Natural killer cell (primary cell): Measurements from ENCODE around the gene SNAPC1. TPM values are rescaled to one million over a fixed set of nuclear protein-coding genes. Genes with fewer than 3 reads are reported as not detected.

Experiments used
- ATAC-seq, 3 donors: fragments of 150-1000 bp in 2 of 3; fragments of 200-7000 bp in 1 of 3; cut with Tn5 transposase; 1 replicate in 1 of 3; 2 replicates in 2 of 3; pipeline ENCODE4 v1.10.0; 2021; ENCODE audit warnings: mild to moderate bottlenecking in 2 of 3, moderate library complexity in 2 of 3
- DNase-seq, 2 donors: peaks; one replicate each; pipeline versions ENCODE4 v3.0.0 to v3.0.0-alpha.2; 2013 to 2021; ENCODE audit warnings: mixed read lengths in 1 of 2
- H3K27ac ChIP-seq: one replicate; pipeline ENCODE4 v1.5.1; 2013; ENCODE audit warnings: mild to moderate bottlenecking, low read length
- H3K27me3 ChIP-seq: one replicate; pipeline ENCODE4 v1.6.1; 2013; ENCODE audit warnings: low read length; ENCODE audit not compliant: control insufficient read depth, insufficient read depth
- H3K36me3 ChIP-seq: one replicate; pipeline ENCODE4 v1.6.1; 2013; ENCODE audit warnings: low read length; ENCODE audit not compliant: control insufficient read depth, insufficient read depth
- H3K4me1 ChIP-seq: one replicate; pipeline ENCODE4 v1.6.1; 2013; ENCODE audit warnings: low read length; ENCODE audit not compliant: control insufficient read depth, insufficient read depth
- H3K4me3 ChIP-seq: one replicate; pipeline ENCODE4 v1.5.1; 2013; ENCODE audit warnings: low read length
- H3K9me3 ChIP-seq: one replicate; pipeline ENCODE4 v1.6.1; 2013; ENCODE audit warnings: low read length; ENCODE audit not compliant: control insufficient read depth, insufficient read depth
- H3K27ac Mint-ChIP-seq, 2 donors: one replicate each; pipeline ENCODE4 v1.8.0; 2022; ENCODE audit warnings: mild to moderate bottlenecking in 2 of 2, mixed read lengths in 2 of 2, moderate library complexity in 1 of 2
- H3K27me3 Mint-ChIP-seq, 2 donors: one replicate each; pipeline ENCODE4 v1.8.0; 2022; ENCODE audit warnings: low read depth in 2 of 2, mixed read lengths in 2 of 2
- H3K36me3 Mint-ChIP-seq: one replicate; pipeline ENCODE4 v1.8.0; 2022; ENCODE audit warnings: mixed read lengths
- H3K4me1 Mint-ChIP-seq, 2 donors: one replicate each; pipeline ENCODE4 v1.8.0; 2022; ENCODE audit warnings: mixed read lengths in 2 of 2
- H3K4me3 Mint-ChIP-seq: one replicate; pipeline ENCODE4 v1.8.0; 2022; ENCODE audit warnings: mild to moderate bottlenecking, moderate library complexity, mixed read lengths
- H3K9me3 Mint-ChIP-seq, 2 donors: one replicate each; pipeline ENCODE4 v1.8.0; 2022; ENCODE audit warnings: mixed read lengths in 2 of 2
- CTCF ChIP-seq: fragments of 200-600 bp; IDR thresholded peaks from one replicate; pipeline ENCODE4 v1.8.0; 2022; ENCODE audit warnings: antibody characterized with exemption
- WGBS: methylation state at CpG from one replicate; pipeline ENCODE4 v1.1.7; 2013; ENCODE audit warnings: missing lambda C conversion rate; ENCODE audit not compliant: insufficient coverage; 5-methylcytosine and 5-hydroxymethylcytosine counted together
- intact Hi-C: fragments of 100-400 bp; cut with micrococcal nuclease; formaldehyde crosslinking; loops from one replicate; pipeline ENCODE4 v1.14.2; 2022
- total RNA-seq, 4 donors: library from RNA; stranded (reverse); fragments of 120-200 nt in 1 of 4; gene quantifications; one replicate each; pipeline versions ENCODE4 v1.2.3 to v1.2.4, GENCODE V29; 2013 to 2022

SNAPC1 gene
- total RNA-seq, 3 donors from 2014 or later (not counting 1 experiment from before 2014, with no cell fraction given): 2.2 to 2.4 (median 2.2) TPM

GRCh38 chr14:61803755-61804154, 41.5 kb downstream of the SNAPC1 start:
- Histone ChIP-seq H3K4me1 (no peaks in the 10 kb centered on the region), H3K27ac (no peak overlapping the region), H3K27me3 (no peaks in the 10 kb centered on the region), H3K9me3 (no peaks in the 10 kb centered on the region), H3K4me3 (no peak overlapping the region), H3K36me3 (no peaks in the 10 kb centered on the region)
- no peak for ATAC-seq
- no peak overlapping the region for H3K27ac Mint-ChIP-seq
- no peaks in the 10 kb centered on the region for H3K4me1 Mint-ChIP-seq
- 40% methylated on average over 1 of the region's 2 CpGs for WGBS
- no peaks in the 10 kb centered on the region for H3K36me3 Mint-ChIP-seq
- DNase-seq: no peak
- H3K4me3 Mint-ChIP-seq: no peak overlapping the region
- no peaks in the 10 kb centered on the region for H3K9me3 Mint-ChIP-seq
- intact Hi-C loops: no loop called here
- TF ChIP-seq CTCF: no peak
- H3K27me3 Mint-ChIP-seq: peaks cover 6 to 7% of the 10 kb centered on the region in 2 donors

GRCh38 chr14:61805451-61805850, 43.2 kb downstream of the SNAPC1 start:
- H3K27me3 ChIP-seq: no peaks in the 10 kb centered on the region
- intact Hi-C loops: no loop called here
- H3K4me3 ChIP-seq: no peak overlapping the region
- no peaks in the 10 kb centered on the region for H3K36me3 Mint-ChIP-seq
- no peaks in the 10 kb centered on the region for H3K36me3 ChIP-seq
- TF ChIP-seq CTCF: no peak
- H3K4me1 Mint-ChIP-seq: no peaks in the 10 kb centered on the region
- ATAC-seq: no peak
- WGBS: 94% methylated on average over 4 of the region's 4 CpGs
- no peak overlapping the region for H3K27ac Mint-ChIP-seq
- DNase-seq: no peak
- no peaks in the 10 kb centered on the region for H3K9me3 Mint-ChIP-seq
- H3K9me3 ChIP-seq: no peaks in the 10 kb centered on the region
- H3K4me1 ChIP-seq: no peaks in the 10 kb centered on the region
- H3K4me3 Mint-ChIP-seq: no peak overlapping the region
- no peak overlapping the region for H3K27ac ChIP-seq
- H3K27me3 Mint-ChIP-seq: peaks cover 10 to 20% of the 10 kb centered on the region in 2 donors

- peaks cover 3% of the 10 kb centered on the region for H3K4me1 ChIP-seq
- Mint-ChIP-seq H3K36me3 (no peaks in the 10 kb centered on the region), H3K9me3 (no peaks in the 10 kb centered on the region), H3K4me1 (peaks cover 0 to 4% of the 10 kb centered on the region in 2 donors), H3K27me3 (peaks cover 40 to 56% of the 10 kb centered on the region in 2 donors), H3K27ac (no peak overlapping the region), H3K4me3 (peak overlapping the region; percentile 57)
- H3K4me3 ChIP-seq: no peak overlapping the region
- 84% methylated on average over 14 of the region's 15 CpGs for WGBS
- intact Hi-C loops: no loop called here
- no peak for TF ChIP-seq CTCF
- H3K9me3 ChIP-seq: no peaks in the 10 kb centered on the region
- H3K27me3 ChIP-seq: peaks cover 21% of the 10 kb centered on the region
- DNase-seq: no peak
- ATAC-seq: no peak
- no peak overlapping the region for H3K27ac ChIP-seq
- no peaks in the 10 kb centered on the region for H3K36me3 ChIP-seq
Observed at GRCh38 chr14:61811882-61812346, 49.7 kb downstream of the SNAPC1 start.
